ENCODE results near the gene LAS1L. TPM values are rescaled to one million over a fixed set of nuclear protein-coding genes. Genes with fewer than 3 reads are reported as not detected.

Gene LAS1L
- total RNA-seq, 1 donor from 2014 or later = 45.1 TPM

- Mint-ChIP-seq H3K36me3 (ENCODE audit: unreplicated experiment) (no peaks in the 10 kb centered on the region), H3K9me3 (ENCODE audit: unreplicated experiment) (peaks cover 2% of the 10 kb centered on the region), H3K27me3 (ENCODE audit: unreplicated experiment) (peaks cover 4% of the 10 kb centered on the region), H3K27ac (ENCODE audit: unreplicated experiment) (no peak overlapping the region), H3K4me1 (ENCODE audit: low read depth, unreplicated experiment) (no peaks in the 10 kb centered on the region), H3K4me3 (ENCODE audit: unreplicated experiment) (no peak overlapping the region)
- TF ChIP-seq CTCF (IDR thresholded peaks at IDR 0.05; ENCODE audit: partially characterized antibody, unreplicated experiment) = no peak
- DNase-seq = no peak
Measured at GRCh38 chrX:65517923-65518322, 16.7 kb downstream of the LAS1L start.

GRCh38 chrX:65516756-65517155, 17.8 kb downstream of the LAS1L start:
- no peak for TF ChIP-seq CTCF (IDR thresholded peaks at IDR 0.05; ENCODE audit: partially characterized antibody, unreplicated experiment)
- H3K9me3 Mint-ChIP-seq (ENCODE audit: unreplicated experiment) = no peaks in the 10 kb centered on the region
- no peaks in the 10 kb centered on the region for H3K4me1 Mint-ChIP-seq (ENCODE audit: low read depth, unreplicated experiment)
- H3K4me3 Mint-ChIP-seq (ENCODE audit: unreplicated experiment) = no peak overlapping the region
- H3K27me3 Mint-ChIP-seq (ENCODE audit: unreplicated experiment) = peaks cover 3% of the 10 kb centered on the region
- no peak for DNase-seq
- H3K27ac Mint-ChIP-seq (ENCODE audit: unreplicated experiment) = no peak overlapping the region
- H3K36me3 Mint-ChIP-seq (ENCODE audit: unreplicated experiment) = no peaks in the 10 kb centered on the region

- Mint-ChIP-seq H3K27me3 (ENCODE audit: unreplicated experiment) (no peaks in the 10 kb centered on the region), H3K9me3 (ENCODE audit: unreplicated experiment) (no peaks in the 10 kb centered on the region), H3K36me3 (ENCODE audit: unreplicated experiment) (no peaks in the 10 kb centered on the region), H3K27ac (ENCODE audit: unreplicated experiment) (no peak overlapping the region), H3K4me3 (ENCODE audit: unreplicated experiment) (no peak overlapping the region), H3K4me1 (ENCODE audit: low read depth, unreplicated experiment) (no peaks in the 10 kb centered on the region)
- no peak for TF ChIP-seq CTCF (IDR thresholded peaks at IDR 0.05; ENCODE audit: partially characterized antibody, unreplicated experiment)
- no peak for DNase-seq
Measured at GRCh38 chrX:65513610-65514009, 21.0 kb downstream of the LAS1L start.

- no peak overlapping the region for H3K4me3 Mint-ChIP-seq (ENCODE audit: unreplicated experiment)
- H3K4me1 Mint-ChIP-seq (ENCODE audit: low read depth, unreplicated experiment) = no peaks in the 10 kb centered on the region
- no peak overlapping the region for H3K27ac Mint-ChIP-seq (ENCODE audit: unreplicated experiment)
- no peaks in the 10 kb centered on the region for H3K36me3 Mint-ChIP-seq (ENCODE audit: unreplicated experiment)
- no peak for DNase-seq
- no peaks in the 10 kb centered on the region for H3K9me3 Mint-ChIP-seq (ENCODE audit: unreplicated experiment)
- H3K27me3 Mint-ChIP-seq (ENCODE audit: unreplicated experiment) = no peaks in the 10 kb centered on the region
- TF ChIP-seq CTCF (IDR thresholded peaks at IDR 0.05; ENCODE audit: partially characterized antibody, unreplicated experiment) = no peak
Measured at GRCh38 chrX:65509400-65509799, 25.2 kb downstream of the LAS1L start.

GRCh38 chrX:65508851-65509250, 25.7 kb downstream of the LAS1L start:
- Mint-ChIP-seq H3K4me1 (ENCODE audit: low read depth, unreplicated experiment) (no peaks in the 10 kb centered on the region), H3K27me3 (ENCODE audit: unreplicated experiment) (no peaks in the 10 kb centered on the region), H3K4me3 (ENCODE audit: unreplicated experiment) (no peak overlapping the region), H3K9me3 (ENCODE audit: unreplicated experiment) (no peaks in the 10 kb centered on the region), H3K36me3 (ENCODE audit: unreplicated experiment) (no peaks in the 10 kb centered on the region), H3K27ac (ENCODE audit: unreplicated experiment) (no peak overlapping the region)
- TF ChIP-seq CTCF (IDR thresholded peaks at IDR 0.05; ENCODE audit: partially characterized antibody, unreplicated experiment) = no peak
- DNase-seq = no peak

Data from glutamatergic neuron (in vitro differentiated cells).